Keratinocyte (primary cell): Measurements from ENCODE around the gene ZNF493.

Source experiments
- EZH2 ChIP-seq: IDR thresholded peaks from one replicate; pipeline ENCODE4 v1.6.1; 2012; ENCODE audit warnings: inconsistent platforms, mild to moderate bottlenecking, low read length, moderate library complexity
- TF ChIP-seq, protein P1 (sequence below), 3 experiments: IDR thresholded peaks in 1 of 3; conservative IDR thresholded peaks in 1 of 3; optimal IDR thresholded peaks in 1 of 3; 2 replicates in 2 of 3; 3 replicates in 1 of 3; pipeline versions ENCODE3 to v1.5.1; 2011; ENCODE audit warnings: low read length in 3 of 3, mild to moderate bottlenecking in 3 of 3, moderate library complexity in 2 of 3, control low read depth in 1 of 3, inconsistent platforms in 1 of 3; ENCODE audit not compliant: insufficient read depth in 2 of 3; ENCODE audit errors: extremely low read depth in 1 of 3

DNA sequence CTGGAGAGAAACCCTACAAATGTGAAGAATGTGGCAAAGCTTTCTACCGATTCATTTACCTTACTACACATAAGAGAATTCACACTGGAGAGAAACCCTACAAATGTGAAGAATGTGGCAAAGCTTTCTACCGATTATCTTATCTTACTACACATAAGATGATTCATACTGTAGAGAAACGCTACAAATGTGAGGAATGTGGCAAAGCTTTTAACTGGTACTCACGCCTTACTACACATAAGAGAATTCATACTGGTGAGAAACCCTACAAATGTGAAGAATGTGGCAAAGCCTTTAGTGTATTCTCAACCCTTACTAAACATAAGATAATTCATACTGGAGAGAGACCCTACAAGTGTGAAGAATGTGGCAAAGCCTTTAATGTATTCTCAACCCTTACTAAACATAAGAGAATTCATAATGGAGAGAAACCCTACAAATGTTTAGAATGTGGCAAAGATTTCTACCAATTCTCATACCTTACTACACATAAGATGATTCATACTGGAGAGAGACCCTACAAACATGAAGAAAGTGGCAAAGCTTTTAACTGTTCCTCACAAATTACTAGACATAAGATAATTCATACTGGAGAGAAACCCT is 12.9 kb upstream of the ZNF493 start:
- TF ChIP-seq, protein P1, sequence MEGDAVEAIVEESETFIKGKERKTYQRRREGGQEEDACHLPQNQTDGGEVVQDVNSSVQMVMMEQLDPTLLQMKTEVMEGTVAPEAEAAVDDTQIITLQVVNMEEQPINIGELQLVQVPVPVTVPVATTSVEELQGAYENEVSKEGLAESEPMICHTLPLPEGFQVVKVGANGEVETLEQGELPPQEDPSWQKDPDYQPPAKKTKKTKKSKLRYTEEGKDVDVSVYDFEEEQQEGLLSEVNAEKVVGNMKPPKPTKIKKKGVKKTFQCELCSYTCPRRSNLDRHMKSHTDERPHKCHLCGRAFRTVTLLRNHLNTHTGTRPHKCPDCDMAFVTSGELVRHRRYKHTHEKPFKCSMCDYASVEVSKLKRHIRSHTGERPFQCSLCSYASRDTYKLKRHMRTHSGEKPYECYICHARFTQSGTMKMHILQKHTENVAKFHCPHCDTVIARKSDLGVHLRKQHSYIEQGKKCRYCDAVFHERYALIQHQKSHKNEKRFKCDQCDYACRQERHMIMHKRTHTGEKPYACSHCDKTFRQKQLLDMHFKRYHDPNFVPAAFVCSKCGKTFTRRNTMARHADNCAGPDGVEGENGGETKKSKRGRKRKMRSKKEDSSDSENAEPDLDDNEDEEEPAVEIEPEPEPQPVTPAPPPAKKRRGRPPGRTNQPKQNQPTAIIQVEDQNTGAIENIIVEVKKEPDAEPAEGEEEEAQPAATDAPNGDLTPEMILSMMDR (optimal IDR thresholded peaks at IDR 0.05 in 1 of 3, IDR thresholded peaks at IDR 0.05 in 1 of 3, conservative IDR thresholded peaks at IDR 0.05 in 1 of 3; ENCODE audit: extremely low read depth in 1 of 3, insufficient read depth in 2 of 3, low read length in 3 of 3), result no peak
- TF ChIP-seq EZH2, result no peak
